H9 (cell line): ENCODE data around the gene POLN. TPM values are rescaled to one million over a fixed set of nuclear protein-coding genes. Genes with fewer than 3 reads are reported as not detected.
A peak's percentile ranks its signal among the peaks of the same experiment; 100 is the strongest.

Source experiments
- DNase-seq: peaks from one replicate; pipeline ENCODE4 v3.0.0-alpha.2; 2017
- H2AFZ ChIP-seq: one replicate; pipeline ENCODE4 v1.6.1; 2013; ENCODE audit warnings: mild to moderate bottlenecking, low read length, control low read depth, moderate library complexity
- H2AK5ac ChIP-seq: 2 replicates; pipeline ENCODE4 v1.6.1; 2013; ENCODE audit warnings: low read length, control low read depth, mixed read lengths; ENCODE audit not compliant: insufficient read length
- H2BK120ac ChIP-seq: one replicate; pipeline ENCODE4 v1.6.1; 2013; ENCODE audit warnings: low read depth, mild to moderate bottlenecking, low read length, control low read depth, inconsistent platforms; ENCODE audit not compliant: poor library complexity, severe bottlenecking
- H2BK12ac ChIP-seq: 2 replicates; pipeline ENCODE4 v1.6.1; 2013; ENCODE audit warnings: low read length, control low read depth, mixed read lengths, low read depth; ENCODE audit not compliant: insufficient read length
- H2BK15ac ChIP-seq: 2 replicates; pipeline ENCODE4 v1.6.1; 2013; ENCODE audit warnings: low read depth, low read length, control low read depth
- H2BK20ac ChIP-seq: one replicate; pipeline ENCODE4 v1.6.1; 2013; ENCODE audit warnings: low read depth, mild to moderate bottlenecking, low read length, control low read depth, inconsistent platforms; ENCODE audit not compliant: poor library complexity, severe bottlenecking
- H2BK5ac ChIP-seq: 2 replicates; pipeline ENCODE4 v1.6.1; 2013; ENCODE audit warnings: low read length, control low read depth, mixed read lengths; ENCODE audit not compliant: insufficient read length
- H3K14ac ChIP-seq: 2 replicates; pipeline ENCODE4 v1.6.1; 2013; ENCODE audit warnings: low read length, control low read depth; ENCODE audit not compliant: insufficient read depth
- H3K18ac ChIP-seq: 2 replicates; pipeline ENCODE4 v1.6.1; 2013; ENCODE audit warnings: low read depth, mild to moderate bottlenecking, mixed read lengths, low read length, control low read depth; ENCODE audit not compliant: insufficient read length
- H3K23ac ChIP-seq: 2 replicates; pipeline ENCODE4 v1.6.1; 2013; ENCODE audit warnings: low read length, control low read depth, mixed read lengths, low read depth; ENCODE audit not compliant: insufficient read length
- H3K23me2 ChIP-seq: 2 replicates; pipeline ENCODE4 v1.6.1; 2013; ENCODE audit warnings: low read depth, mild to moderate bottlenecking, mixed read lengths, low read length, control low read depth; ENCODE audit not compliant: insufficient read length, poor library complexity, severe bottlenecking
- H3K27ac ChIP-seq: 2 replicates; pipeline ENCODE4 v1.5.1; 2013; ENCODE audit warnings: low read length, control low read depth, mixed read lengths, low read depth; ENCODE audit not compliant: insufficient read length
- H3K27me3 ChIP-seq: 2 replicates; pipeline ENCODE4 v1.6.1; 2013; ENCODE audit warnings: low read length, control low read depth, inconsistent platforms; ENCODE audit not compliant: insufficient read depth
- H3K4ac ChIP-seq: 2 replicates; pipeline ENCODE4 v1.6.1; 2013; ENCODE audit warnings: low read depth, mild to moderate bottlenecking, control low read depth, inconsistent platforms, low read length, moderate library complexity
- H3K4me1 ChIP-seq: 2 replicates; pipeline ENCODE4 v1.6.1; 2013; ENCODE audit warnings: low read length, control low read depth, inconsistent platforms; ENCODE audit not compliant: insufficient read depth
- H3K4me2 ChIP-seq: 2 replicates; pipeline ENCODE4 v1.6.1; 2013; ENCODE audit warnings: low read length, control low read depth, mixed read lengths; ENCODE audit not compliant: insufficient read length, insufficient read depth
- H3K56ac ChIP-seq: 2 replicates; pipeline ENCODE4 v1.6.1; 2013; ENCODE audit warnings: low read depth, mild to moderate bottlenecking, mixed read lengths, low read length, control low read depth; ENCODE audit not compliant: insufficient read length
- H3K79me1 ChIP-seq: 2 replicates; pipeline ENCODE4 v1.6.1; 2013; ENCODE audit warnings: low read depth, mild to moderate bottlenecking, moderate library complexity, low read length, control low read depth, inconsistent platforms; ENCODE audit not compliant: insufficient read depth, poor library complexity, severe bottlenecking
- H3K79me2 ChIP-seq: 2 replicates; pipeline ENCODE4 v1.6.1; 2013; ENCODE audit warnings: low read length, control low read depth, inconsistent platforms; ENCODE audit not compliant: insufficient read depth
- H3K9ac ChIP-seq: 2 replicates; pipeline ENCODE4 v1.6.1; 2013; ENCODE audit warnings: low read length, control low read depth, mixed read lengths; ENCODE audit not compliant: insufficient read length; ENCODE audit errors: extremely low read depth
- H3K9me3 ChIP-seq: one replicate; pipeline ENCODE4 v1.6.1; 2013; ENCODE audit warnings: low read depth, low read length, inconsistent platforms; ENCODE audit not compliant: control insufficient read depth
- H3T11ph ChIP-seq: one replicate; pipeline ENCODE4 v1.6.1; 2013; ENCODE audit warnings: mild to moderate bottlenecking, low read length, control low read depth, inconsistent platforms
- H4K20me1 ChIP-seq: one replicate; pipeline ENCODE4 v1.6.1; 2013; ENCODE audit not compliant: control insufficient read depth, insufficient read length, insufficient read depth
- H4K5ac ChIP-seq: 2 replicates; pipeline ENCODE4 v1.6.1; 2013; ENCODE audit warnings: low read depth, mild to moderate bottlenecking, mixed read lengths, low read length, control low read depth; ENCODE audit not compliant: insufficient read length
- H4K8ac ChIP-seq: replicated peaks from 2 replicates; pipeline ENCODE4 v1.6.1; 2013; ENCODE audit warnings: low read length, control low read depth, mixed read lengths, low read depth; ENCODE audit not compliant: insufficient read length
- H4K91ac ChIP-seq: 2 replicates; pipeline ENCODE4 v1.6.1; 2013; ENCODE audit warnings: low read depth, mild to moderate bottlenecking, moderate library complexity, mixed read lengths, low read length, control low read depth; ENCODE audit not compliant: insufficient read length
- H3K27ac Mint-ChIP-seq, 3 experiments: 2 replicates in 2 of 3; 3 replicates in 1 of 3; pipeline ENCODE4 v1.8.0; 2020 to 2021; ENCODE audit warnings: mixed read lengths in 3 of 3, mild to moderate bottlenecking in 1 of 3, moderate library complexity in 1 of 3
- H3K27me3 Mint-ChIP-seq: 2 replicates; pipeline ENCODE4 v1.8.0; 2021; ENCODE audit warnings: low read depth, mild to moderate bottlenecking, moderate library complexity, mixed read lengths
- H3K36me3 Mint-ChIP-seq, 3 experiments: 2 replicates in 2 of 3; 3 replicates in 1 of 3; pipeline ENCODE4 v1.8.0; 2020 to 2021; ENCODE audit warnings: low read depth in 3 of 3, mixed read lengths in 3 of 3; ENCODE audit not compliant: insufficient read depth in 1 of 3
- H3K4me1 Mint-ChIP-seq, 2 experiments: 2 replicates each; pipeline ENCODE4 v1.8.0; 2020; ENCODE audit warnings: mixed read lengths in 2 of 2
- H3K4me3 Mint-ChIP-seq, 2 experiments: 2 replicates in 1 of 2; 3 replicates in 1 of 2; pipeline ENCODE4 v1.8.0; 2020 to 2021; ENCODE audit warnings: mild to moderate bottlenecking in 2 of 2, mixed read lengths in 2 of 2, moderate library complexity in 1 of 2
- H3K9me3 Mint-ChIP-seq, 2 experiments: 2 replicates in 1 of 2; 3 replicates in 1 of 2; pipeline ENCODE4 v1.8.0; 2020; ENCODE audit warnings: mild to moderate bottlenecking in 2 of 2, mixed read lengths in 2 of 2, moderate library complexity in 1 of 2
- WGBS: extraction: QIAGEN DNeasy Blood & Tissue Kit; methylation state at CpG from one replicate; pipeline ENCODE4 v1.1.7; 2013; ENCODE audit warnings: missing lambda C conversion rate, low lambda C conversion rate, mixed read lengths; ENCODE audit not compliant: insufficient read length; ENCODE audit errors: extremely low coverage; 5-methylcytosine and 5-hydroxymethylcytosine counted together
- total RNA-seq: library from RNA; stranded (reverse); gene quantifications from 2 replicates; pipeline ENCODE4 v1.2.1, GENCODE V29; 2021
- TF ChIP-seq, protein P1 (sequence below): fragments of 200-600 bp; sonication (generic); conservative IDR thresholded peaks from 3 replicates; pipeline ENCODE4 v1.8.0; 2021; ENCODE audit warnings: antibody characterized with exemption, mild to moderate bottlenecking

POLN gene
- total RNA-seq, 1 experiment from 2014 or later: 0.74 TPM

DNA sequence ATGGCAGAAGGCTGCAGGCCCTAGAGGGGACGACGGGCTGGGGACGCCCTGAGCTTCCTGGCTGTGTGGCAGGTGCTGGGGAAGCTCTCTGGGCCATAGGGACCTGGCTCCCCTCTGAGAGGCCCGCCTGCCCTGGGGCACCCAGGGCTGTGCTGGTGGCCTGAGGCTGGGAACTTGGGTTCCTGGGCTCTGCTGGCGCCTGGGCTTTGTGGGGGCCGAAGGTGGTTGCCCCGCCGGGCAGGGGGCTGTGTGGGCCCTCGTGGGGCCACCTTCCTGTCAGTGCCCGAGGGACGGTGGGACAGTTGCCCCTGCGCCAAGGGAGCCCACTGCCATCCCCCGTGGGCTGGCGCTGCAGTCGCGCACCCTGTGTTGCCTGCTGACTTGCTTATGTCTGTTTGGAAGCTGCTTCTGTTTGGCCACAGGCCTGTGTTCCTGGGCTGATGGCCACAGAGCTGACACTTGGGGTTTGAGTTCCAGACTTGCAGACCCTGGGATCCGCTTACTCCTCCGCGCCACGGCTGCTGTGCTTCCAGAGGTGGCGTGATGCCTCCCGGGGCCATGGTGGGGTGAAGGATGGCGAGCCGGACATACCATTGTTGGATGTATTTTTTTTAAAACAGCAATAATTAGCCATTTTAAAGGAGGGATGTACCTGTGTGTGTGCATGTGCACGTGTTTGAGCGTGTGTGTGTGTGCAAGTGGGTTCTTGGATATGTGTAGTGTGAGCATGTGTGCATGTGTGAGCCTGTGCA, 174.3 kb downstream of the POLN start:
- H3K9me3 Mint-ChIP-seq: no peaks in the 10 kb centered on the region; a peak in 2 of 5 replicates
- no peaks in the 10 kb centered on the region for H3K27me3 ChIP-seq
- H2AFZ ChIP-seq: no peak overlapping the region
- H3K36me3 Mint-ChIP-seq: peaks cover 0 to 4% (median 0%) of the 10 kb centered on the region in 3 experiments; a peak in 1 of 7 replicates
- no peak overlapping the region for H3K4ac ChIP-seq
- no peak overlapping the region for H4K8ac ChIP-seq
- H4K20me1 ChIP-seq: peaks cover 2% of the 10 kb centered on the region
- no peak overlapping the region for H3K27ac ChIP-seq
- H3K79me1 ChIP-seq: no peaks in the 10 kb centered on the region
- no peak overlapping the region for H2BK120ac ChIP-seq
- no peak overlapping the region for H2BK12ac ChIP-seq
- no peaks in the 10 kb centered on the region for H3K9me3 ChIP-seq
- no CpG with 5 or more reads among the region's 26 CpGs for WGBS
- DNase-seq: no peak
- peak overlapping the region; percentile 4 for H4K5ac ChIP-seq
- no peak overlapping the region for H4K91ac ChIP-seq
- H3K79me2 ChIP-seq: no peaks in the 10 kb centered on the region
- H3K27me3 Mint-ChIP-seq: no peaks in the 10 kb centered on the region; the same call in none of the 2 replicates
- H3K4me1 ChIP-seq: no peaks in the 10 kb centered on the region; the same call in 1 of the 2 replicates
- TF ChIP-seq, protein P1, sequence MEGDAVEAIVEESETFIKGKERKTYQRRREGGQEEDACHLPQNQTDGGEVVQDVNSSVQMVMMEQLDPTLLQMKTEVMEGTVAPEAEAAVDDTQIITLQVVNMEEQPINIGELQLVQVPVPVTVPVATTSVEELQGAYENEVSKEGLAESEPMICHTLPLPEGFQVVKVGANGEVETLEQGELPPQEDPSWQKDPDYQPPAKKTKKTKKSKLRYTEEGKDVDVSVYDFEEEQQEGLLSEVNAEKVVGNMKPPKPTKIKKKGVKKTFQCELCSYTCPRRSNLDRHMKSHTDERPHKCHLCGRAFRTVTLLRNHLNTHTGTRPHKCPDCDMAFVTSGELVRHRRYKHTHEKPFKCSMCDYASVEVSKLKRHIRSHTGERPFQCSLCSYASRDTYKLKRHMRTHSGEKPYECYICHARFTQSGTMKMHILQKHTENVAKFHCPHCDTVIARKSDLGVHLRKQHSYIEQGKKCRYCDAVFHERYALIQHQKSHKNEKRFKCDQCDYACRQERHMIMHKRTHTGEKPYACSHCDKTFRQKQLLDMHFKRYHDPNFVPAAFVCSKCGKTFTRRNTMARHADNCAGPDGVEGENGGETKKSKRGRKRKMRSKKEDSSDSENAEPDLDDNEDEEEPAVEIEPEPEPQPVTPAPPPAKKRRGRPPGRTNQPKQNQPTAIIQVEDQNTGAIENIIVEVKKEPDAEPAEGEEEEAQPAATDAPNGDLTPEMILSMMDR: no peak
- H3K23ac ChIP-seq: no peak overlapping the region
- no peak overlapping the region for H3K56ac ChIP-seq
- no peak overlapping the region for H3K4me2 ChIP-seq
- no peak overlapping the region for H3K4me3 Mint-ChIP-seq
- peaks cover 12 to 30% of the 10 kb centered on the region in 2 experiments for H3K4me1 Mint-ChIP-seq
- no peak overlapping the region for H2BK15ac ChIP-seq
- no peak overlapping the region for H3K18ac ChIP-seq
- H3T11ph ChIP-seq: no peak overlapping the region
- H2BK5ac ChIP-seq: no peak overlapping the region
- no peak overlapping the region for H2BK20ac ChIP-seq
- H2AK5ac ChIP-seq: no peak overlapping the region
- H3K9ac ChIP-seq: no peak overlapping the region
- H3K27ac Mint-ChIP-seq: no peak overlapping the region; a peak in 1 of 7 replicates
- no peak overlapping the region for H3K14ac ChIP-seq
- H3K23me2 ChIP-seq: no peaks in the 10 kb centered on the region
